HepG2 (cell line): ENCODE results near the gene METRN. TPM values are rescaled to one million over a fixed set of nuclear protein-coding genes. Genes with fewer than 3 reads are reported as not detected.

ENCODE experiments used
- ARNTL ChIP-seq: sonication (generic); formaldehyde crosslinking; IDR thresholded peaks from 2 replicates; pipeline ENCODE4 v1.4.0; 2020; ENCODE audit warnings: mild to moderate bottlenecking, missing genetic modification reagents
- CAMTA2 ChIP-seq: sonication (generic); formaldehyde crosslinking; IDR thresholded peaks from 2 replicates; pipeline ENCODE4 v1.4.0; 2020; ENCODE audit warnings: mild to moderate bottlenecking, missing genetic modification reagents, borderline replicate concordance
- EZH2 ChIP-seq: conservative IDR thresholded peaks from 2 replicates; pipeline ENCODE4 v1.6.1; 2012; ENCODE audit warnings: mild to moderate bottlenecking, low read depth, low read length, moderate library complexity
- HDAC2 ChIP-seq: sonication (generic); formaldehyde crosslinking; IDR thresholded peaks from 2 replicates; pipeline ENCODE4 v1.4.0; 2020; ENCODE audit warnings: missing genetic modification reagents
- HNF4G ChIP-seq, 2 experiments: sonication (generic) in 1 of 2; formaldehyde crosslinking in 1 of 2; IDR thresholded peaks; 2 replicates each; pipeline versions ENCODE4 v1.4.0 to v1.6.1; 2011 to 2020; ENCODE audit warnings: borderline replicate concordance in 2 of 2, low read depth in 2 of 2, mild to moderate bottlenecking in 2 of 2, low read length in 1 of 2, missing genetic modification reagents in 1 of 2, moderate library complexity in 1 of 2
- KDM3A ChIP-seq: IDR thresholded peaks from 2 replicates; pipeline ENCODE4 v1.6.1; 2018; ENCODE audit warnings: low read depth, missing compliant biosample characterization
- YY1 ChIP-seq: IDR thresholded peaks from 2 replicates; pipeline ENCODE4 v1.6.1; 2011; ENCODE audit warnings: low read length, low read depth, moderate library complexity, mild to moderate bottlenecking; ENCODE audit not compliant: insufficient read depth, insufficient replicate concordance
- ZKSCAN8 ChIP-seq: IDR thresholded peaks from 2 replicates; pipeline ENCODE4 v1.6.1; 2016; ENCODE audit warnings: borderline replicate concordance, missing genetic modification reagents, missing compliant biosample characterization
- ZNF510 ChIP-seq: sonication (generic); formaldehyde crosslinking; IDR thresholded peaks from 2 replicates; pipeline ENCODE4 v1.4.0; 2020; ENCODE audit warnings: low read depth, mild to moderate bottlenecking, missing genetic modification reagents
- ZNF567 ChIP-seq: sonication (generic); formaldehyde crosslinking; IDR thresholded peaks from 2 replicates; pipeline ENCODE4 v1.8.1; 2023; ENCODE audit warnings: mild to moderate bottlenecking, missing genetic modification reagents, borderline replicate concordance
- ZNF749 ChIP-seq: sonication (generic); formaldehyde crosslinking; IDR thresholded peaks from 2 replicates; pipeline ENCODE4 v1.8.0; 2022; ENCODE audit warnings: mild to moderate bottlenecking, missing genetic modification reagents, moderate library complexity, borderline replicate concordance
- polyA plus RNA-seq, 8 experiments: library from polyadenylated mRNA; depleted of rRNA in 3 of 8; stranded (reverse) in 7 of 8; unstranded in 1 of 8; fragments of >200 nt; fragmentation: Illumina TruSeq in 4 of 8; extraction: Trizol in 4 of 8; gene quantifications; 2 replicates each; pipeline versions ENCODE4 v1.2.1 to v1.2.3, GENCODE V29; 2011 to 2016; ENCODE audit warnings: low read depth in 4 of 8, missing spikeins in 1 of 8, mixed read lengths in 1 of 8; ENCODE audit not compliant: insufficient read depth in 1 of 8
- total RNA-seq, 5 experiments: library from RNA; depleted of rRNA; stranded (reverse); fragments of >200 nt; fragmentation: Illumina TruSeq; extraction: Trizol; gene quantifications; 2 replicates each; pipeline ENCODE4 v1.2.3, GENCODE V29; 2016; ENCODE audit warnings: low read depth in 1 of 5
- TF ChIP-seq, protein P1 (sequence below), 2 experiments: sonication (generic) in 1 of 2; formaldehyde crosslinking in 1 of 2; IDR thresholded peaks; 2 replicates each; pipeline versions ENCODE4 v1.5.1 to v1.6.1; 2011 to 2020; ENCODE audit warnings: borderline replicate concordance in 1 of 2, low read depth in 1 of 2, low read length in 1 of 2, mild to moderate bottlenecking in 1 of 2, missing genetic modification reagents in 1 of 2, moderate library complexity in 1 of 2
- TF ChIP-seq, protein P2 (sequence below): sonication (generic); formaldehyde crosslinking; IDR thresholded peaks from 2 replicates; pipeline ENCODE4 v1.4.0; 2020; ENCODE audit warnings: missing genetic modification reagents, borderline replicate concordance
- TF ChIP-seq, protein P3 (sequence below): sonication (generic); formaldehyde crosslinking; IDR thresholded peaks from 2 replicates; pipeline ENCODE4 v1.5.1; 2020; ENCODE audit warnings: mild to moderate bottlenecking, missing genetic modification reagents, moderate library complexity
- TF ChIP-seq, protein P4 (sequence below): sonication (generic); formaldehyde crosslinking; IDR thresholded peaks from 2 replicates; pipeline ENCODE4; 2020; ENCODE audit warnings: missing genetic modification reagents, mild to moderate bottlenecking, borderline replicate concordance

The METRN gene
- total and polyA plus RNA-seq, 2 of the 13 experiments (the other 11 are each of a cell fraction or from before 2014, with no cell fraction given): 25.5 to 46.1 TPM

DNA sequence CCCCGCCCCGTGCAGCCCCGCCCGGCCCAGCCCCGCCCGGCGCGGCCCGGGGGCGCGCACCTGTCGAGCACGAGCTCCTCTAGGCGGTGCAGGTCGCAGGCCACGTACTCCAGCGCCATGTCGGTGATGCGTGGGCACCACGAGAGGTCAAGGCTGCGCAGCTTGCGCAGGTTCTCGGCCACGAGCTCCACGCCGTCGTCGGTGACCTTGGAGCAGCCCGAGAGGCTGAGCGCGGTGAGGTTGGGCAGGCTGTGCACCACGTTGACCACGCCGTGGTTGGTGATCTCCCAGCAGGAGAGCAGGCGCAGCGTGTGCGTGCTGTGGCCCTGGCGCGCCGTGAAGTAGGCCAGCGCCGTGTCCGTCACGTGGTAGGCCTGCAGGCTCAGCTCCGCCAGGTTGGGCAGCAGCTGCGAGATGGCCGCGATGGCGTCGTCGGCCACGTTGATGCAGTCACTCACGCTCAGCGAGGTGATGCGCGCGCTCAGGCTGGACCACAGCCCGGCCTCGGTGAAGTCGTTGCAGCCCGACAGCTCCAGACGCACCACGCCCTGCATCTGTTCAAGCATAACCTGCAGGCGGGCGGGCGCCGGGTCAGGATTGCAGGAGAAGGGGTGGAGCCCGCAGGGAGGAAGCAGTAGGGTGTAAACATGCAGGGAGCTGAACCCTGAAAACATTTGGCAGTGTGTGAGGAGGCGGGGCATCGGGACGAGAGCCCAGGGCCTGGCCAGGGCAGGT lies 19.4 kb upstream of the METRN start (continued):
- TF ChIP-seq, protein P1, sequence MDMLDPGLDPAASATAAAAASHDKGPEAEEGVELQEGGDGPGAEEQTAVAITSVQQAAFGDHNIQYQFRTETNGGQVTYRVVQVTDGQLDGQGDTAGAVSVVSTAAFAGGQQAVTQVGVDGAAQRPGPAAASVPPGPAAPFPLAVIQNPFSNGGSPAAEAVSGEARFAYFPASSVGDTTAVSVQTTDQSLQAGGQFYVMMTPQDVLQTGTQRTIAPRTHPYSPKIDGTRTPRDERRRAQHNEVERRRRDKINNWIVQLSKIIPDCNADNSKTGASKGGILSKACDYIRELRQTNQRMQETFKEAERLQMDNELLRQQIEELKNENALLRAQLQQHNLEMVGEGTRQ (IDR thresholded peaks at IDR 0.05; ENCODE audit: low read depth, low read length): peak; percentile 40; the same call in 1 of the 2 replicates
- TF ChIP-seq, protein P1 (CRISPR knock-in tag; IDR thresholded peaks at IDR 0.05; ENCODE audit: borderline replicate concordance): no peak
- TF ChIP-seq EZH2 (0 out of 2 replicates have a peak, but pooled peaks have one; percentile 32), HDAC2 (CRISPR knock-in tag) (no peak; the same call in 1 of the 2 replicates), ZKSCAN8 (CRISPR knock-in tag) (no peak), CAMTA2 (0 out of 2 replicates have a peak, but pooled peaks have one; percentile 42), ZNF510 (CRISPR knock-in tag) (no peak), YY1 (peak; percentile 15), ARNTL (CRISPR knock-in tag) (0 out of 2 replicates have a peak, but pooled peaks have one; percentile 21), HNF4G (IDR thresholded peaks at IDR 0.05; ENCODE audit: borderline replicate concordance, low read depth, low read length) (no peak), HNF4G (CRISPR knock-in tag; IDR thresholded peaks at IDR 0.05; ENCODE audit: borderline replicate concordance, low read depth) (0 out of 2 replicates have a peak, but pooled peaks have one; percentile 23), ZNF567 (CRISPR knock-in tag) (0 out of 2 replicates have a peak, but pooled peaks have one; percentile 18), KDM3A (CRISPR knock-in tag) (peak; percentile 75; the same call in 1 of the 2 replicates), ZNF749 (CRISPR knock-in tag) (peak; percentile 78)
- TF ChIP-seq, protein P2, sequence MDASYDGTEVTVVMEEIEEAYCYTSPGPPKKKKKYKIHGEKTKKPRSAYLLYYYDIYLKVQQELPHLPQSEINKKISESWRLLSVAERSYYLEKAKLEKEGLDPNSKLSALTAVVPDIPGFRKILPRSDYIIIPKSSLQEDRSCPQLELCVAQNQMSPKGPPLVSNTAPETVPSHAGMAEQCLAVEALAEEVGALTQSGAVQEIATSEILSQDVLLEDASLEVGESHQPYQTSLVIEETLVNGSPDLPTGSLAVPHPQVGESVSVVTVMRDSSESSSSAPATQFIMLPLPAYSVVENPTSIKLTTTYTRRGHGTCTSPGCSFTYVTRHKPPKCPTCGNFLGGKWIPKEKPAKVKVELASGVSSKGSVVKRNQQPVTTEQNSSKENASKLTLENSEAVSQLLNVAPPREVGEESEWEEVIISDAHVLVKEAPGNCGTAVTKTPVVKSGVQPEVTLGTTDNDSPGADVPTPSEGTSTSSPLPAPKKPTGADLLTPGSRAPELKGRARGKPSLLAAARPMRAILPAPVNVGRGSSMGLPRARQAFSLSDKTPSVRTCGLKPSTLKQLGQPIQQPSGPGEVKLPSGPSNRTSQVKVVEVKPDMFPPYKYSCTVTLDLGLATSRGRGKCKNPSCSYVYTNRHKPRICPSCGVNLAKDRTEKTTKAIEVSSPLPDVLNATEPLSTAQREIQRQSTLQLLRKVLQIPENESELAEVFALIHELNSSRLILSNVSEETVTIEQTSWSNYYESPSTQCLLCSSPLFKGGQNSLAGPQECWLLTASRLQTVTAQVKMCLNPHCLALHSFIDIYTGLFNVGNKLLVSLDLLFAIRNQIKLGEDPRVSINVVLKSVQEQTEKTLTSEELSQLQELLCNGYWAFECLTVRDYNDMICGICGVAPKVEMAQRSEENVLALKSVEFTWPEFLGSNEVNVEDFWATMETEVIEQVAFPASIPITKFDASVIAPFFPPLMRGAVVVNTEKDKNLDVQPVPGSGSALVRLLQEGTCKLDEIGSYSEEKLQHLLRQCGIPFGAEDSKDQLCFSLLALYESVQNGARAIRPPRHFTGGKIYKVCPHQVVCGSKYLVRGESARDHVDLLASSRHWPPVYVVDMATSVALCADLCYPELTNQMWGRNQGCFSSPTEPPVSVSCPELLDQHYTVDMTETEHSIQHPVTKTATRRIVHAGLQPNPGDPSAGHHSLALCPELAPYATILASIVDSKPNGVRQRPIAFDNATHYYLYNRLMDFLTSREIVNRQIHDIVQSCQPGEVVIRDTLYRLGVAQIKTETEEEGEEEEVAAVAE (CRISPR knock-in tag): no peak
- TF ChIP-seq, protein P3, sequence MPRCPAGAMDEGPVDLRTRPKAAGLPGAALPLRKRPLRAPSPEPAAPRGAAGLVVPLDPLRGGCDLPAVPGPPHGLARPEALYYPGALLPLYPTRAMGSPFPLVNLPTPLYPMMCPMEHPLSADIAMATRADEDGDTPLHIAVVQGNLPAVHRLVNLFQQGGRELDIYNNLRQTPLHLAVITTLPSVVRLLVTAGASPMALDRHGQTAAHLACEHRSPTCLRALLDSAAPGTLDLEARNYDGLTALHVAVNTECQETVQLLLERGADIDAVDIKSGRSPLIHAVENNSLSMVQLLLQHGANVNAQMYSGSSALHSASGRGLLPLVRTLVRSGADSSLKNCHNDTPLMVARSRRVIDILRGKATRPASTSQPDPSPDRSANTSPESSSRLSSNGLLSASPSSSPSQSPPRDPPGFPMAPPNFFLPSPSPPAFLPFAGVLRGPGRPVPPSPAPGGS (CRISPR knock-in tag): 0 out of 2 replicates have a peak, but pooled peaks have one; percentile 2
- TF ChIP-seq, protein P4, sequence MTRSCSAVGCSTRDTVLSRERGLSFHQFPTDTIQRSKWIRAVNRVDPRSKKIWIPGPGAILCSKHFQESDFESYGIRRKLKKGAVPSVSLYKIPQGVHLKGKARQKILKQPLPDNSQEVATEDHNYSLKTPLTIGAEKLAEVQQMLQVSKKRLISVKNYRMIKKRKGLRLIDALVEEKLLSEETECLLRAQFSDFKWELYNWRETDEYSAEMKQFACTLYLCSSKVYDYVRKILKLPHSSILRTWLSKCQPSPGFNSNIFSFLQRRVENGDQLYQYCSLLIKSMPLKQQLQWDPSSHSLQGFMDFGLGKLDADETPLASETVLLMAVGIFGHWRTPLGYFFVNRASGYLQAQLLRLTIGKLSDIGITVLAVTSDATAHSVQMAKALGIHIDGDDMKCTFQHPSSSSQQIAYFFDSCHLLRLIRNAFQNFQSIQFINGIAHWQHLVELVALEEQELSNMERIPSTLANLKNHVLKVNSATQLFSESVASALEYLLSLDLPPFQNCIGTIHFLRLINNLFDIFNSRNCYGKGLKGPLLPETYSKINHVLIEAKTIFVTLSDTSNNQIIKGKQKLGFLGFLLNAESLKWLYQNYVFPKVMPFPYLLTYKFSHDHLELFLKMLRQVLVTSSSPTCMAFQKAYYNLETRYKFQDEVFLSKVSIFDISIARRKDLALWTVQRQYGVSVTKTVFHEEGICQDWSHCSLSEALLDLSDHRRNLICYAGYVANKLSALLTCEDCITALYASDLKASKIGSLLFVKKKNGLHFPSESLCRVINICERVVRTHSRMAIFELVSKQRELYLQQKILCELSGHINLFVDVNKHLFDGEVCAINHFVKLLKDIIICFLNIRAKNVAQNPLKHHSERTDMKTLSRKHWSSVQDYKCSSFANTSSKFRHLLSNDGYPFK (CRISPR knock-in tag): peak; percentile 73; the same call in 1 of the 2 replicates
